GM12878 (cell line): ENCODE data around the gene ZNF513. TPM values are rescaled to one million over a fixed set of nuclear protein-coding genes. Genes with fewer than 3 reads are reported as not detected.

Experiments
- ATAC-seq: fragments of 200-7000 bp; cut with Tn5 transposase; 3 replicates; pipeline ENCODE4 v1.9.1; 2020; ENCODE audit warnings: mild to moderate bottlenecking, moderate library complexity
- BruUV-seq: library from RNA; stranded (reverse); fragments of 400-500 nt; replicated peaks from 2 replicates; lab custom pipeline; 2021; lab: Mats Ljungman, UMichigan
- CTCF ChIA-PET: fragments of 300-600 bp; sonication (Branson Sonifier 250); formaldehyde crosslinking; extraction: SDS; loops from one replicate; lab custom pipeline; 2021; ENCODE audit warnings: inconsistent platforms; lab: Yijun Ruan, JAX
- POLR2A ChIA-PET: fragments of 350-600 bp; formaldehyde crosslinking; extraction: SDS; loops from one replicate; lab custom pipeline; 2021; ENCODE audit warnings: inconsistent platforms; lab: Charles Lee
- RAD21 ChIA-PET: fragments of 300-600 bp; sonication (Branson Sonifier 250); formaldehyde crosslinking; loops from one replicate; lab custom pipeline; 2023; ENCODE audit warnings: antibody characterized with exemption; ENCODE audit not compliant: unreplicated experiment; lab: Charles Lee
- SMC1A ChIA-PET: fragments of 300-600 bp; sonication (Branson Sonifier 250); formaldehyde crosslinking; loops from one replicate; lab custom pipeline; 2023; ENCODE audit not compliant: unreplicated experiment, uncharacterized antibody; lab: Charles Lee
- DNase-seq: peaks from one replicate; pipeline ENCODE4 v3.0.0-alpha.2; 2011; ENCODE audit warnings: low read depth, low spot score
- FAIRE-seq: peaks from 3 replicates; lab custom pipeline; 2011; peaks lifted over from hg19 to GRCh38; lab: Jason Lieb, UNC
- H2AFZ ChIP-seq: 2 replicates; pipeline ENCODE4 v1.6.0; 2011; ENCODE audit warnings: low read depth, low read length, control low read depth; ENCODE audit not compliant: control insufficient read depth
- H3K27ac ChIP-seq: 2 replicates; pipeline ENCODE4 v1.5.1; 2011; ENCODE audit warnings: control low read depth; ENCODE audit not compliant: control insufficient read depth, insufficient read depth
- H3K27me3 ChIP-seq, 2 experiments: replicated peaks in 1 of 2; 2 replicates each; pipeline versions ENCODE4 v1.6.0 to v1.6.1; 2011; ENCODE audit warnings: low read length in 1 of 2; ENCODE audit not compliant: control insufficient read depth in 2 of 2, insufficient read depth in 2 of 2
- H3K36me3 ChIP-seq, 2 experiments: 2 replicates each; pipeline ENCODE4 v1.5.1; 2011; ENCODE audit warnings: low read length in 1 of 2; ENCODE audit not compliant: control insufficient read depth in 2 of 2, insufficient read depth in 2 of 2
- H3K4me1 ChIP-seq: 2 replicates; pipeline ENCODE4 v1.6.1; 2011; ENCODE audit warnings: mild to moderate bottlenecking, low read length, moderate library complexity, mixed read lengths; ENCODE audit not compliant: control insufficient read depth, insufficient read depth
- H3K4me2 ChIP-seq: 2 replicates; pipeline ENCODE4 v1.6.0; 2011; ENCODE audit warnings: control low read depth; ENCODE audit not compliant: control insufficient read depth, insufficient read depth
- H3K4me3 ChIP-seq: fragments of 200-600 bp; sonication (generic); 2 replicates; pipeline ENCODE4 v1.5.1; 2016
- H3K79me2 ChIP-seq: 2 replicates; pipeline ENCODE4 v1.6.0; 2011; ENCODE audit warnings: low read length; ENCODE audit not compliant: control insufficient read depth, insufficient read depth
- H3K9ac ChIP-seq: 2 replicates; pipeline ENCODE4 v1.8.0; 2011; ENCODE audit warnings: low read length, control low read depth, mixed read lengths; ENCODE audit not compliant: control insufficient read depth, insufficient read depth
- H3K9me3 ChIP-seq: replicated peaks from 3 replicates; pipeline ENCODE4 v1.5.1; 2011; ENCODE audit warnings: mild to moderate bottlenecking, low read length; ENCODE audit not compliant: control insufficient read depth, insufficient read depth
- H4K20me1 ChIP-seq: 2 replicates; pipeline ENCODE4 v1.6.0; 2011; ENCODE audit not compliant: control insufficient read depth, insufficient read depth
- ASH2L ChIP-seq: fragments of 300-600, 200-600 bp; sonication (generic); IDR thresholded peaks from 2 replicates; pipeline ENCODE4 v1.6.1; 2017; ENCODE audit warnings: low read depth, mild to moderate bottlenecking, borderline replicate concordance
- BCL11A ChIP-seq: IDR thresholded peaks from 2 replicates; pipeline ENCODE4 v1.6.1; 2011; ENCODE audit warnings: low read depth, low read length
- FOXK2 ChIP-seq: fragments of 450-650 bp; IDR thresholded peaks from 2 replicates; pipeline ENCODE4 v1.6.1; 2017; ENCODE audit warnings: mild to moderate bottlenecking, moderate library complexity
- SREBF2 ChIP-seq: IDR thresholded peaks from 2 replicates; pipeline ENCODE4 v1.6.1; 2012; ENCODE audit warnings: mild to moderate bottlenecking, low read length
- TBL1XR1 ChIP-seq: IDR thresholded peaks from 2 replicates; pipeline ENCODE4 v1.6.1; 2012; ENCODE audit warnings: low read depth, low read length, improper control_type of control experiment
- TCF12 ChIP-seq: IDR thresholded peaks from 2 replicates; pipeline ENCODE4 v1.6.1; 2011; ENCODE audit warnings: low read depth, mild to moderate bottlenecking, low read length
- ZNF217 ChIP-seq: fragments of 450-650 bp; IDR thresholded peaks from 2 replicates; pipeline ENCODE4 v1.6.1; 2017; ENCODE audit warnings: antibody characterized with exemption, mild to moderate bottlenecking
- WGBS: methylation state at CpG from one replicate; pipeline ENCODE4 v1.1.6; 2016; ENCODE audit warnings: low lambda C conversion rate; ENCODE audit not compliant: insufficient replicate concordance, insufficient coverage; ENCODE audit errors: missing lambda C conversion rate; 5-methylcytosine and 5-hydroxymethylcytosine counted together
- in situ Hi-C: fragments of 300-500 bp; cut with MboI; formaldehyde crosslinking; loops from 9 replicates; pipeline ENCODE4 v1.14.3; 2018; ENCODE audit warnings: mixed read lengths
- intact Hi-C: fragments of 100-400 bp; cut with micrococcal nuclease; formaldehyde crosslinking; loops from one replicate; pipeline ENCODE4 v1.14.2; 2022; ENCODE audit not compliant: unreplicated experiment
- polyA plus RNA-seq, 11 experiments: library from polyadenylated mRNA; depleted of rRNA in 4 of 11; unstranded in 6 of 11; stranded (reverse) in 5 of 11; fragments of >200 nt; fragmentation: Nextera tagmentation in 4 of 11; fragmentation: Illumina TruSeq in 1 of 11; extraction: Ambion mirVana in 4 of 11; extraction: Trizol in 1 of 11; gene quantifications; 1 replicate in 1 of 11; 2 replicates in 10 of 11; pipeline versions ENCODE4 v1.2.1 to v1.2.3, GENCODE V29; 2011 to 2016; ENCODE audit warnings: inconsistent platforms in 2 of 11, missing spikeins in 2 of 11, low read depth in 1 of 11
- total RNA-seq, 4 experiments: library from RNA; depleted of rRNA in 3 of 4; stranded (reverse); fragments of >200 nt in 3 of 4; fragmentation: Illumina TruSeq in 1 of 4; extraction: Trizol in 1 of 4; gene quantifications; 2 replicates each; pipeline versions ENCODE4 v1.2.1 to v1.2.3, GENCODE V29; 2013 to 2021
- TF ChIP-seq, protein P1 (sequence below): IDR thresholded peaks from 2 replicates; pipeline ENCODE4 v1.6.1; 2011; ENCODE audit warnings: low read depth, mild to moderate bottlenecking, low read length, moderate library complexity, borderline replicate concordance; ENCODE audit errors: extremely low read depth
- TF ChIP-seq, protein P2 (sequence below): fragments of 450-650 bp; IDR thresholded peaks from 2 replicates; pipeline ENCODE4 v1.6.1; 2018; ENCODE audit warnings: mild to moderate bottlenecking, low read depth, moderate library complexity; ENCODE audit not compliant: partially characterized antibody
- TF ChIP-seq, protein P3 (sequence below): IDR thresholded peaks from 2 replicates; pipeline ENCODE4 v1.6.1; 2011; ENCODE audit warnings: mild to moderate bottlenecking, low read depth, low read length, moderate library complexity; ENCODE audit not compliant: insufficient replicate concordance

ZNF513 gene
- total and polyA plus RNA-seq, 10 of the 15 experiments (the other 5 are each of a cell fraction or from before 2014, with no cell fraction given), result 0.06 to 16.4 (median 5.6) TPM

DNA sequence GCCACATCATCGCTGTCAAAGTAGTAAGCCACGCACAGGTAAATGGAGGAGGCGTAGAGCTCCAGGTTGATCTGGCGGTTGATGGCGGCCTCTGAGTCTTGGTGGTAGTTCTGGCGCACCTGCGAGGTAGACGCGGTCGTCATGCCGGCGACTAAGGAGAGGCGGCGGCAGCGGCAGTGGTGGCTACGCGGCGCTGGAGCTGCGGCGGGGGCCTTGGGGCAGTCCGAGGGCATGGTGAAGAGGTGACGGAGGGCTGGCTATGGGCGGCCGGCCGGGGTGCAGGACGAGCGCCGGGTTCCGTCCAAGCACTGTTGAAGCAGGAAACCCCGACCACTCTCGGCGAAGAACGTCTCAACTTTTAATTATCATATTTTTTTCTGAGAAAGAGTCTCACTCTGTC is 12.7 kb upstream of the ZNF513 start:
- ChIA-PET SMC1A (no interaction called here), CTCF (no interaction called here), RAD21 (no interaction called here), POLR2A (no interaction called here)
- H4K20me1 ChIP-seq, result no peaks in the 10 kb centered on the region
- no peaks in the 10 kb centered on the region for H3K9me3 ChIP-seq
- H3K4me3 ChIP-seq, result no peak overlapping the region
- FAIRE-seq (no peak), ATAC-seq (no peak)
- peaks cover 44% of the 10 kb centered on the region for H3K79me2 ChIP-seq
- H3K27ac ChIP-seq, result no peak overlapping the region
- H2AFZ ChIP-seq, result no peak overlapping the region
- no peak overlapping the region for H3K9ac ChIP-seq
- no peaks in the 10 kb centered on the region for H3K4me1 ChIP-seq
- WGBS, result 98% methylated on average over 29 of the region's 33 CpGs
- intact Hi-C loops (no loop called here), in situ Hi-C loops (no loop called here)
- no TSS peak for BruUV-seq
- H3K36me3 ChIP-seq, result peaks cover 2 to 7% of the 10 kb centered on the region in 2 experiments
- no peak overlapping the region for H3K4me2 ChIP-seq
- H3K27me3 ChIP-seq, result no peaks in the 10 kb centered on the region
- no peak for TF ChIP-seq BCL11A
- TF ChIP-seq, all 136 proteins: peak for 0
- DNase-seq, result no peak

DNA sequence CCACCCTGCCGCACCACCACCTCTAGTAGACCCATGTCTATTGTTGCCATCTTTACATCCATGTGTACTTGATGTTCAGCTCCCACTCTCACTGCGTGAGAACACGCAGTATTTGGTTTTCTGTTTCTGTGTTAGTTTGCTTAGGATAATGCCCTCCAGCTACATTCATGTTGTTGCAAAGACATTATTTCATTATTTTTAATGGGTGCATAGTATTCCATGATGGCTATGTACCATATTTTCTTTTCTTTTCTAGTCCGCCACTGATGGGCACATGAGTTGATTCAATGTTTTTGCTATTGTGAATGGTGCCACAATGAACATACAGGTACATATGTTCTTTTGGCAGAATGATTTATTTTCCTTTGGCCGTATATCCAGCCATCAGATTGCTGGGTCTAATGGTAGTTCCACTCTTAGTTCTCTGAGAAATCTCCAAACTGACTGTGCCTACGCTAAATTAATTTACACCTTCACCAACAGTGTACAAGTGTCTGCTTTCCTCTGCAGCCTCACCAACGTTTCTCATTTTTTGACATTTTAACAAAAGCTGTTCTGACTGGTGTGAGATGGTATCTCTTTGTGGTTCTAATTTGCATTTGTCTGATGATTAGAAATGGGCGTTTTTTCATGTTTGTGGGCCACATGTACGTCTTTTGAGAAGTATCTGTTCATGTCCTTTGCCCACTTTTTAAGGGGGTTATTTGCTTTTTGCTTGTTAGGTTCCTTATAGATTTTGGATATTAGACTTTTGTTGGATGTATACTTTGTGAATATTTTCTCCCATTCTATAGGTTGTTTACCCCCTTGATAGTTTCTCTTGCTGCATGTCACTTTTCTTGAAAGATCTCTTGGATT is 10.5 kb upstream of the ZNF513 start:
- no peak overlapping the region for H2AFZ ChIP-seq
- no peak for ATAC-seq
- peaks cover 6 to 8% of the 10 kb centered on the region in 2 experiments for H3K36me3 ChIP-seq
- no peak for TF ChIP-seq ZNF217
- TF ChIP-seq FOXK2, result no peak
- no peak for TF ChIP-seq TBL1XR1
- no peak for TF ChIP-seq SREBF2
- TF ChIP-seq, protein P1, sequence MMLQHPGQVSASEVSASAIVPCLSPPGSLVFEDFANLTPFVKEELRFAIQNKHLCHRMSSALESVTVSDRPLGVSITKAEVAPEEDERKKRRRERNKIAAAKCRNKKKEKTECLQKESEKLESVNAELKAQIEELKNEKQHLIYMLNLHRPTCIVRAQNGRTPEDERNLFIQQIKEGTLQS, result no peak
- TF ChIP-seq, protein P2, sequence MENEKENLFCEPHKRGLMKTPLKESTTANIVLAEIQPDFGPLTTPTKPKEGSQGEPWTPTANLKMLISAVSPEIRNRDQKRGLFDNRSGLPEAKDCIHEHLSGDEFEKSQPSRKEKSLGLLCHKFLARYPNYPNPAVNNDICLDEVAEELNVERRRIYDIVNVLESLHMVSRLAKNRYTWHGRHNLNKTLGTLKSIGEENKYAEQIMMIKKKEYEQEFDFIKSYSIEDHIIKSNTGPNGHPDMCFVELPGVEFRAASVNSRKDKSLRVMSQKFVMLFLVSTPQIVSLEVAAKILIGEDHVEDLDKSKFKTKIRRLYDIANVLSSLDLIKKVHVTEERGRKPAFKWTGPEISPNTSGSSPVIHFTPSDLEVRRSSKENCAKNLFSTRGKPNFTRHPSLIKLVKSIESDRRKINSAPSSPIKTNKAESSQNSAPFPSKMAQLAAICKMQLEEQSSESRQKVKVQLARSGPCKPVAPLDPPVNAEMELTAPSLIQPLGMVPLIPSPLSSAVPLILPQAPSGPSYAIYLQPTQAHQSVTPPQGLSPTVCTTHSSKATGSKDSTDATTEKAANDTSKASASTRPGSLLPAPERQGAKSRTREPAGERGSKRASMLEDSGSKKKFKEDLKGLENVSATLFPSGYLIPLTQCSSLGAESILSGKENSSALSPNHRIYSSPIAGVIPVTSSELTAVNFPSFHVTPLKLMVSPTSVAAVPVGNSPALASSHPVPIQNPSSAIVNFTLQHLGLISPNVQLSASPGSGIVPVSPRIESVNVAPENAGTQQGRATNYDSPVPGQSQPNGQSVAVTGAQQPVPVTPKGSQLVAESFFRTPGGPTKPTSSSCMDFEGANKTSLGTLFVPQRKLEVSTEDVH, result no peak
- TF ChIP-seq BCL11A, result no peak
- no peak for TF ChIP-seq TCF12
- TF ChIP-seq, protein P3, sequence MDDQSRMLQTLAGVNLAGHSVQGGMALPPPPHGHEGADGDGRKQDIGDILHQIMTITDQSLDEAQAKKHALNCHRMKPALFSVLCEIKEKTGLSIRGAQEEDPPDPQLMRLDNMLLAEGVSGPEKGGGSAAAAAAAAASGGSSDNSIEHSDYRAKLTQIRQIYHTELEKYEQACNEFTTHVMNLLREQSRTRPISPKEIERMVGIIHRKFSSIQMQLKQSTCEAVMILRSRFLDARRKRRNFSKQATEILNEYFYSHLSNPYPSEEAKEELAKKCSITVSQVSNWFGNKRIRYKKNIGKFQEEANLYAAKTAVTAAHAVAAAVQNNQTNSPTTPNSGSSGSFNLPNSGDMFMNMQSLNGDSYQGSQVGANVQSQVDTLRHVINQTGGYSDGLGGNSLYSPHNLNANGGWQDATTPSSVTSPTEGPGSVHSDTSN, result no peak
- no peak for TF ChIP-seq ASH2L
- TF ChIP-seq, all 136 proteins: peak for 0
- peaks cover 28% of the 10 kb centered on the region for H3K79me2 ChIP-seq
- no peak for FAIRE-seq
- H3K9me3 ChIP-seq, result no peaks in the 10 kb centered on the region
- POLR2A ChIA-PET, result interaction anchor here (1.2 kb wide), 1 partner anchor 39 kb away, joined by 4 read pairs; no protein-coding TSS in a partner anchor
- intact Hi-C loops (no loop called here), in situ Hi-C loops (no loop called here)
- no peak overlapping the region for H3K4me2 ChIP-seq
- DNase-seq, result no peak
- CTCF ChIA-PET, result no interaction called here
- H3K4me1 ChIP-seq, result no peaks in the 10 kb centered on the region
- SMC1A ChIA-PET, result interaction anchor here (0.7 to 1.0 kb wide), 2 partner anchors 12 to 20 kb away, joined by 3 read pairs; no protein-coding TSS in a partner anchor
- H3K9ac ChIP-seq, result no peak overlapping the region
- H3K27me3 ChIP-seq, result no peaks in the 10 kb centered on the region
- 81% methylated on average over 9 of the region's 9 CpGs for WGBS
- BruUV-seq, result TSS peak; percentile 34
- no peak overlapping the region for H3K4me3 ChIP-seq
- H4K20me1 ChIP-seq, result no peaks in the 10 kb centered on the region
- H3K27ac ChIP-seq, result no peak overlapping the region
- RAD21 ChIA-PET, result no interaction called here
